ENCODE data around the gene ABHD17A.

DNA sequence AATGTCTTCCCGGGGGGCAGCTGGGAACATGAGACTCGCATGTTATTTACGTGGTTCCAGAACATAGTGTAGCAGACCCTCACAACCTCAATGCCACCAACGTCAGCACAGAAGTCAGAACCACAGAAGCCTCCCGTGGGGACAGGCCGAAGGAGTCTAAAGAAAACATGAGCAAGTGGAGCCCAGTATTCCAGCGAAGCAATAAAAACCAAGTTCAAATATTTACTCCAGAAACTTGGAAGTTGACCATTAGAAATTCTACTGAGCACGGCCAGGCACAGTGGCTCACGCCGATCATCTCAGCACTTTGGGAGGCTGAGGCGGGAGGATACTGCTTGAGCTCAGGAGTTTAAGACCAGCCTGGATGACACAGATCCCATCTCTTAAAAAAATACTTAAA is 55.3 kb downstream of the ABHD17A start:
- TF ChIP-seq, protein P1, sequence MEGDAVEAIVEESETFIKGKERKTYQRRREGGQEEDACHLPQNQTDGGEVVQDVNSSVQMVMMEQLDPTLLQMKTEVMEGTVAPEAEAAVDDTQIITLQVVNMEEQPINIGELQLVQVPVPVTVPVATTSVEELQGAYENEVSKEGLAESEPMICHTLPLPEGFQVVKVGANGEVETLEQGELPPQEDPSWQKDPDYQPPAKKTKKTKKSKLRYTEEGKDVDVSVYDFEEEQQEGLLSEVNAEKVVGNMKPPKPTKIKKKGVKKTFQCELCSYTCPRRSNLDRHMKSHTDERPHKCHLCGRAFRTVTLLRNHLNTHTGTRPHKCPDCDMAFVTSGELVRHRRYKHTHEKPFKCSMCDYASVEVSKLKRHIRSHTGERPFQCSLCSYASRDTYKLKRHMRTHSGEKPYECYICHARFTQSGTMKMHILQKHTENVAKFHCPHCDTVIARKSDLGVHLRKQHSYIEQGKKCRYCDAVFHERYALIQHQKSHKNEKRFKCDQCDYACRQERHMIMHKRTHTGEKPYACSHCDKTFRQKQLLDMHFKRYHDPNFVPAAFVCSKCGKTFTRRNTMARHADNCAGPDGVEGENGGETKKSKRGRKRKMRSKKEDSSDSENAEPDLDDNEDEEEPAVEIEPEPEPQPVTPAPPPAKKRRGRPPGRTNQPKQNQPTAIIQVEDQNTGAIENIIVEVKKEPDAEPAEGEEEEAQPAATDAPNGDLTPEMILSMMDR (conservative IDR thresholded peaks at IDR 0.05 in 1 of 2, IDR thresholded peaks at IDR 0.05 in 1 of 2; ENCODE audit: low read depth in 1 of 2, low read length in 2 of 2), result no peak
- TF ChIP-seq EZH2 (IDR thresholded peaks at IDR 0.05; ENCODE audit: low read length, missing control alignments), result no peak
